HG03280 (cell line): ENCODE measurements around the gene CCL4.
"Not testable (repeated sequence)": the region's sequence is repeated elsewhere in the genome, so short reads cannot be mapped to it uniquely, and the experiment has no call there.

Experiments used
- ATAC-seq: cut with Tn5 transposase; IDR thresholded peaks from one replicate; pipeline ENCODE4 v1.9.1; 2021; ENCODE audit warnings: mild to moderate bottlenecking, moderate library complexity; ENCODE audit not compliant: unreplicated experiment

The CCL4 gene

DNA sequence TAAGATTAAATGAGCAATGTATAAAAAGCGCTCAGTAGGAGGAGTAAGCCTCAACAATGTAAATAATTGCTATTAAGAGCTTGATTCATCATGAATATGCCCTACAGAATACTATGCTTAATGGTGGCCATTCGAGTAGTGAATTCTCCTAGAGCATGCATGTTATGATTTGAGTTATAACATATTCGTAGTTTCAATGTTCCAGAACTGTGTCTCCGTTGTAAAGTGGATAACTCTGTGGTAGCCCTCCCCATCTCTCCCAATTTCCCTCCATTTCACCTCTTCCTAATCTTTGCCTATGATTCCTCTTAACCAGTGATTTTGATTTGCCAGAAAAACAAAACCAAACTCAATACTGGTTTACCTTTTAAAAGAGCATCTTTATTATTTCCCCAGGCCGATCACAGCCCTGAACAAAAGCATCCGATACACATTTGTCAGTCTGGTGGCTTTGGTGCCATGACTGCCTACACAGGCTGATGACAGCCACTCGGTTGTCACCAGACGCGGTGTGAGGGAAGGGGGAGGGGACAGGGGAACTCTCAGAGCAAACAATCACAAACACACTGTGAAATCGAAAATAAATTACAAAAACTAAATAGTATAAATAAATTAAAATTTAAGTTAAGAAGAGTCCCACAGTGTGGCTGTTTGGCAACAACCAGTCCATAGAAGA, 15.6 kb upstream of the CCL4 start:
- ATAC-seq: not testable (repeated sequence)

DNA sequence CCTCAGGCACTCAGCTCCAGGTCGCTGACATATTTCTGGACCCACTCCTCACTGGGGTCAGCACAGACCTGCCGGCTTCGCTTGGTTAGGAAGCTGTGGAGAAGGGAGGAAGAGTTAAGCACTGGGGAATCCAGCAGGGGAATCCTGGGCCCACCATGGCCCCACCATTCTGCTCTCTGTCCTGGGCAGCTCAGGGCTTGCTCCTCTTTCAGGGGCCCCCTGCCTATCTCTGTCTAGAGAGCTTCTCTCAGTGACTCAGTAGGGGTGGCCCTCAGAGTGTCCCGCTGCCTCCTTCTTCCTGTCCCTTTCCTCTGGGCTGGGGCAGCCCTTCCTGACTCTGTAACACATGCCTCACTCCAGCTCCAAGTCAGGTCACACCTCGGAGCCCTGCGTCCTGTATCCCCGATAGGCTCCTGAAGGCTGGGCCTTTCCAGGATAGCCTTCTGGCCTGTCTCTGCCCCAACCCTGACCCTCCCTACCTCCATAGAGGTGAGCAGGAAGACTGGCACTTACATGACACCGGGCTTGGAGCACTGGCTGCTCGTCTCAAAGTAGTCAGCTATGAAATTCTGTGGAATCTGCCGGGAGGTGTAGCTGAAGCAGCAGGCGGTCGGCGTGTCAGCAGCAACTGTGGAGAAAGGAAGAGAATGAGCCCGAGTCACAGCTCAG, 14.8 kb upstream of the CCL4 start:
- ATAC-seq: no peak

DNA sequence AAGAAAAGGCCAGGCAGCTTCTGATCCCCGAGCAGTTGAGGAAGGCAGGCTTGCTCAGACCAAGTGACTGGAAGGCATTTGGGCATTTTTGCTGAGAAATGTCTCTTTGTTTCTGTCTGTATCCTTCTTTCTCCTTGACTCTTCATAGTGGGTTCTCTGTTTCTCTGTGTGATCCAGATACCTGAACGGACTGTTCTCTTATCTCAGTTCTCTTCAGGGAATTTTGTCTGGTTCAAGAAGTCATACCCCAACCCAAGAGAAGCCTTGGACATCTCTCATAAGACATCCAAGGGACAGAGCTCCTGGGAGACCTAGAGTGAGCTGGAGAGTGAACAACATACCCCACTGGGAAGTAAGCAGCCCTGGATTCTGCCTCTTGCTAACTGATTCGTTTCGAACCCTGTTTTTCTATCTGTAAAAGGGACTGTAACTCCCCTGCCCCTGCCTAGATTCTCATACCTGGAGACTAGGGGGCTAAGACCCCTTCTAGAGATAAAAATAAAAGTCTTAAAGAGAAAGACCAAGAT, 14.2 kb upstream of the CCL4 start:
- ATAC-seq: no peak

DNA sequence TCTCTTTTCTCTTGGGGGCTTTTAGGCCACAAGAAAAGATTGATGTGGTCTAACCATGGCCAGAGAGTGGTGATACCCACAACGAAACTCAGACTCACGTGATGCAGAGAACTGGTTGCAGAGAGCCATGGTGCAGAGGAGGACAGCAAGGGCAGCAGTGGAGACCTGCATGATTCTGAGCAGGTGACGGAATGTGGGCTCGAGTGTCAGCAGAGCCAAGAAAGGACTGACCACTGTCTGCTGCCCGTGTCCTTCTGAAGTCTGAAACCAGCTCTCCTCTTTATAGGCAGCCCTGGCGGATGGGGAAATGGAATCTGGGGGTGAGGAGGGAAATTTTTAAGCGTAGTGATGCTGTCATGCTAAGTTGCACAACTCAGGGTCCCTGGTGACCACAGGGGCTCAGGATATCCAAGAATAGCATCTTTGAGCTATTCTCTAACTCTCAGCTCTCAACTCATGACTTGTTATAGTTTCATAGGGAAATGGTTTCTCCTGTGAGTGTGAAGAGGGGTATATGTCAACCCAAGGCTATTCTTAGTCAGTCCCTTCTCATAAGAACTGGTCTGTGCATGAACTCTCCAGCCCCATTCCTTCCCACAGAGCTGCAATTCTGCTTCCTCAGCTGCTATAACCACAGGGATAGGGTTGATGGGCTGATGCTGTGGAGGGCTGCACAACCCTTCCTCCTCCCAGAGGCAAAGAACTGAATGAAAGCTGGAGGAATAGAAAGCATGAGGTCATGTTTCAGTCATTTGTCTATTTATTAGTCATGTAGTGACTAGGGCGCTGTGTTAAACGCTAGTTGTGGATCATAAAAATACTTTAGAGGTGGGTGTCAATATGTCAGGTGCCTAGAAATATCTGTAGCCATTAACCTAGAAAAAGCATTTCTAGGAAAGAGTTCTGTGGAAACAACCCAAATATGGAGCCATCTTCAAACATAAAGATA, 13.5 kb upstream of the CCL4 start, which contains the start of gene CCL3:
TSS of gene CCL3 (minus strand) at position 256 of the 949 bp plus-strand sequence. CDS start at position 171, 85 bp downstream.
- ATAC-seq: peak; percentile 67

DNA sequence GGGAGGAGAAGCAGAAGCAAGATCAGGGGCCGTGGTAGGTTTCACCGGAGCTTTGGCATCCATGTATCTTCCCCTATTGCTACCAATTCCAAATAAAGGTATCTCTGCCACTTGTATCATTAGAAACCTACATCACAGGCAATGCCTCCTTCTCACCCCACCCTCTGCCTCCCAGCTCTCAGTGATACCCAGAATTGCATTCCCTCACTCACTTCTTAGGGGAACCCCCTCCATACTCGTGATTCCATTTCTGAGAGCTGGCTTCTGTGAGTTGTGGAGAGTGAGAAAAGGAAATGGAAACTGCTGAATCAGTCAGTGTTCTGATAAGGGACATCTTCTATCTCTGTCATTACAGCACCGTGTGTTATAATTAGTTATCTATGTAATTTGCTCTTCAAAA, 11.4 kb upstream of the CCL4 start:
- no peak for ATAC-seq

DNA sequence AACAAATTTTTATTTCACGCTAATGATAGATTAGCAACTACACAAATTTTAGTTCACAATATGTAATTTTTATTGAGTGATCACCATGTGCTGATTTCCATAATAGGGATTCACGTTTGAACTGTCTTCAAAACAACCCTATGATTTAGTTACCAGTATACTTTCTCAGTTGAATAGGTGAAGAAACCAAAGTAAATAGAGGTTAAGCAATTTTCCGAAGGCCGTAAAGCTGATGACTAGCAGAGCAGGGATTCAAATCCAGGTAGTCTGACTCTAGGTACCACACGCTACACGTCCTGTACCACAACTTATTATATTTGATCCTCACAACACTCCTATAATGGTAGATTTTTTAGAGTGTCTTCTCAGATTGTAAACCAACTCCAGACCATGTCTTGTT, 10.9 kb upstream of the CCL4 start:
- ATAC-seq: not testable (repeated sequence)

DNA sequence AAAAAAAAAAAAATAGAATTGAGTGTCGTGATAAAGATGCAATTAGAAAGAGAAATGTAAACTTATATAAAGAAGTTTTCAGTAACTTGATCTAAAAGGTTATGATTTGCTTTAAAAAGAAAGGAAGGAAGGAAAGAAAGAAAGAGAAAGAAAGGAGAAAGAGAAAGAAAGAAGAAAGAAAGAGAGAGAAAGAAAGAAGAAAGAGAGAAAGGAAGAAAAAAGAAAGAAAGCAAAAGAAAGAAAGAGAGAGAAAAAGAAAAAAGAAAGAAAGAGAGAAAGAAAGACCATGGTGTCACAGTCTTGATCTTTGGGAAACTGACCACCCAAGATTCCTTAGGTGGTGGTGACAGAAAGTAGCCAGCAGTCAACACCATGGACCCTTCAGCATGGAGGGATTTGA, 9.4 kb upstream of the CCL4 start:
- ATAC-seq: no peak

DNA sequence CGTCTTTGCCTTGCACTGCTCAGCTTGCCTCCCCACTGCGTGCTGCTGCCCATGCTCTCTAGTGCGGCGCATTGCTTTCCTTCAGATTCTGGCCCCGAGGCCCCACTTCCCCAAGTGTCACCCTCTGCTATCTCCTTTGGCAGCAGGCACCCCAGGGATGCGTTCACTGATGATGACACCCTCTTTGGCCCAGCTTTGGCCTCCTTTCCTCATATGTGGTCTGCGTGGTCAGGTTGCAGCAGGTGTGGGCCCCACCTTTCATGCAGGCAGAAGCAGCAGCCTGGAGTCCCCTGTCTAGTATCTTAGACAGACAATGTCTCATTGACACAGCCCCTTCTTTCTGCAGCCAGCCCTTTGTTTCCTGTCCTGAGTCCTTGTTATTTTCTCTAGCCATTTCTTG, 8.9 kb upstream of the CCL4 start:
- no peak for ATAC-seq

DNA sequence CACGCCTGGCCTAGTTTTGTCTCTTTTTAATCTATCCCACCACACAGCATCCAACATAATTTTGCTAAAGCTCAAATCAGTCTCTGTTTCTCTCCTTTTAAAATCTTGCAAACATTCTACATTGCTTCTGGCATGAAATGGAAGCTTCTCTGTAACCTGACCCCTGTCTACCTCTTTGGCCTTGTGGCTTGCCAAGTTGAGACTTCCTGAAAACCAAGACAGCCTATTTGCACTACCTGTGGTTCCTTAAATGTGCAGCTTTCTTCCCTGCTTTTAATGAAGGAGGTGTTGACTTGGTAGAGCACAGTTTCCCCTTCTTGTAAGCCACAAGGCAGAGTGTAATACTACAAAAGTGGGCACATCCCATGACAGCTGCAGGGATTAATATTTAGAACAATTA, 7.6 kb upstream of the CCL4 start:
- ATAC-seq: no peak

DNA sequence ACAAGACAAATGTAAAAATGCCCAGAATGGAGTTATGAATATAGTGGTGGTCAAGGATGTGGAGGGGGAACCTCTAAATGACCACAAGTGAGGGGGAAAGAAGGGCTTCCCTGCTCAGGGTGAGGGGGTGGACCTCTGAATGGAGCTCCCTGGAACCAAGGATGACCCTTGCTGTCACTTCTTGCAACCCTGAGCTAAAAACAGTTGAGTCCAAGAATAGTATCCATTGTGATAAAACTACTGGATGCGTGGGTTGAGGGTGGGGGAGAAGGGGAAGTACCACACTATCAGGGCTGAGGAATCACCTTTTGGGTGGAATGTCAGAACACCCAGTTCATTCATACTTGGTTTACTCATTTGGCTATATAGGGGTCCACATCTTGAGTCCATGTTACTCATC, 4.6 kb upstream of the CCL4 start:
- ATAC-seq: not testable (repeated sequence)

DNA sequence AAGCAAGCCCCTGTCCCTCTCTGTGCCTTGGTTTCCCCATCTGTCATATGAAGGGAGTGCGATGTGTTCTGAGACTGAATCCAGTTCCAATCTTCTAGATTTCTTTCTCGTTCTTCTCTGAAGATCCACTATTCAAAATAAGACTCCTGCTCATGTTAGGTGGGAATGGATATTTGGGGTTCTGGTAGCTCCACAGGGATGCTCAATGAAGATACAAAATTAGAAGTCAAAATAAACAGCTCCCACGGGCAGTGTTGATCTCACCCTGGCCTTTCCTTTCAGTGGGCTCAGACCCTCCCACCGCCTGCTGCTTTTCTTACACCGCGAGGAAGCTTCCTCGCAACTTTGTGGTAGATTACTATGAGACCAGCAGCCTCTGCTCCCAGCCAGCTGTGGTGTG, 619 bp downstream of the CCL4 start:
- ATAC-seq: not testable (repeated sequence)

DNA sequence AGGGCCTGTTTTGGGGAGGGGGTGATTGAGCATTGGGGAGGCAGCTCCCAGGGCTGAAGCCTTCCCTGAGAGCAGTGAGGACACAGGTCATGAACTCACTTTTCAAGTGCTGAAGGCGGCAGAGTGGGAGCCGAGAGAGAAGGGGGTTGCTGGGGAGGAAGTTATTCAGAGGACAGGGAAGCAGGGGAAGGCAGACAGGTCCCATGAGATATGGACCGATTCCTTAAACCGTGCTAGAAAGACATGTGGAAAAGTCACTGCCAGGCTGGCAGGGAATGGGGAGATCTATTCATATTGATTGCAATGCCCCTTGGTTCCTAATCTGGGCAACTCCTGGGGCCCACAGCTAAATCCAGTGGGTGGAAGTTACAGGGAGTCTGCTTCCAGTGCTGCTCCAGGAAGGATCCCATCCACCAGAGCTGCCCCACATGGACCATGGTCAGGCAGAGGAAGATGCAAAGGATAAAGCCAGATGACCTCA, 1.1 kb downstream of the CCL4 start:
- ATAC-seq: no peak

DNA sequence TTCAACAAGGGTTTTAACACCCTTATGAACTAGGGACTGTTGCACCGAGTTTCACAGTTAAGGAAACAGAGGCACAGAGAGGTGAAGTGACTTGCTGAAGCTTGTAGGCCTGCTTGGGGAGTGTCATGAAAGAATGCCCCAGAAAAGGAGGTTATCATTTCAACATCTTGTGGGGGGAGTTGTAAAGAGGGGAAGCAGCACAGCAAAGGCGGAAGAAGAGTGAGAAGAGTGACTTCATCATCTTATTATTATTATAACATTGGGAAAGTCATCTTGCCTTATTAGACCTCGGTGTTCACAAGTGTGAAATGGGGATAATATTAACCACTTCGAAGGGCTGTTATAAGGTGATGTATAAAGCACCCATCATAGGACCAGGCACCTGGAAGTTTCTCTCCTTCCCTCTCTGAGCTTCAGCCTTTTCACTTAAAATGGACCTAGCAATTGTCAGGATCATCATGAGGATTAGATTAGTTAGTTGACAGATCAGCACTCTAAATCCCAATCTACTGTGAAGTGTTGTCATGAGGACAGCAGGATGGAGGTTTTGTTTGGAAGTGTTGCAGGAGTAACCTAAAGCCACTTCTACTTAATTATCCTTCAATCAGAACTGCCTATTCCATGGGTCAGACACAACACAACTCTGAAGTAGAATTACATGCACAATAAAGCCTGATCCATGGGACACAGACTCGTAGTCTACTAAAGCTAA, 2.3 kb downstream of the CCL4 start:
- no peak for ATAC-seq

DNA sequence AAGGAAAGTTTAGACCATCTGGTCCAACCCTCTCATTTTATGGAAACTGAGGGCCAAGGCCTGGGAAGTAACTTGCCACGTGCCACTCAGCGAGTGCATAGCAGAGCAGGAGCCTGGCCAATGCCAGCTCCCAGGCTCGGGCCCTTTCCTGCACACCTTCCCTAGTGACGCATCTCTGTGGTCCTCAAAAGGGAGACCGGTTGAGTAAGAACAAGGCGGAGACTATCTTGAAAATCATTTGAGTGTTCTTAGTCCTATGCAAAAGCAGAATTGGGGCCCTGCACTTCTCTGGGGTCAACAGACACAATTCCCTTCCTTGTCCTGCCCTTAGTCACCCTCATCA, 2.8 kb downstream of the CCL4 start:
- no peak for ATAC-seq

DNA sequence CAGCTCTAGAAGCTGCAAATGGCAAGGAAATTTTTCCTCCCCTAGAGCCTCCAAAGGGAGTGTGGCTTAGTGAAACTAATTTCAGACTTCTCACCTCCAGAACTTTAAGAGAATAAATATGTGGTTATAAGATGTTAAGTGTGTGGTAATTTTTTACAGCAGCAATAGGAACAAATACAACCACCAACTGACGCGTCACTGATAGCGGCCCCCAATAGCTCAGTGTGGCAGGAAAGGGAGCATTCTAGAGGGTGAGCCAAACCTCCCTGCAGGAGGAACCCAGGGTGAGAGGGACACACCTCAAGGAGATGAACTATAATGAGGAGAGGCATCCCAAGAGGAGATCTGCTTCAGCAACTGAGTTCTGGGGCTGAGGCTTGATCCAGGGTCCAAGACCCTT, 4.0 kb downstream of the CCL4 start:
- no peak for ATAC-seq

DNA sequence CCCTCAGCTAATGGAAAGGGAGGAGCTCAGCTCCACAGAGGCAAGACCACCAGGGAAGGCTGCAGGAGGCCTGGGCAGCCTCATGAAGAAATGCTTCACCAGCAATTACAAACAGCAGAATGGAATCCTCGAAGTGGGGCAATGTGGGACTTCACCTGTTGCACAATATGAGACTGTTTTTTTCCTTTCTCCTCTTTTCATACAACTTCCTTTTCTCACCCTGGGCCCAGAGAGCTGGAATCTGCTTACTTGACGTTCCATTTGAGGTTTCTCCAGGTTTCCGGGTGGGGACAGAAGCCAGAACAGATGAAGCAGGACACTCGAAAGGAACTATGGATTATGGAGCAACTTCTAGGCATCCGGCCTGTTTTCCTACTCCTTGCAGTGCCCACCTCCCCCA, 4.6 kb downstream of the CCL4 start:
- ATAC-seq: not testable (repeated sequence)

DNA sequence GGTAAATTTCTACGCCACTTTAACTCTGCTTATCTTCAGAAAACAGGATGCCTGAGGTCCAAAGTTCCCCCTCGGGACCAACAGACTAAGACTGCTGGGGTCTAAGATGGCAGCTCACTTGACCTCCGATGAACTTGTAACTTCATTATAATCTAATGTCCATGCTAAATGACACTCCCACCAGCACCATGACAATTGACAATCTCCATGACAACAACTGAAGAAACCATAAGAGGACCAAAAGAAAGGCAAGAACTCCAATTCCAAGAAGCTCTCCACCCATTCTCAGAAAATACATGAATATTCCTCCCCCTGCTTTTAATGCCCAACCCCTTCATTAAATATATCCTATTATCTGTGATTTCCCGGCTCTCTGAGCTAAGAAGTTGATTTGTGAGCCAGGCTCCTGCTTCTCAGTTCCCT, 7.5 kb downstream of the CCL4 start:
- no peak for ATAC-seq

DNA sequence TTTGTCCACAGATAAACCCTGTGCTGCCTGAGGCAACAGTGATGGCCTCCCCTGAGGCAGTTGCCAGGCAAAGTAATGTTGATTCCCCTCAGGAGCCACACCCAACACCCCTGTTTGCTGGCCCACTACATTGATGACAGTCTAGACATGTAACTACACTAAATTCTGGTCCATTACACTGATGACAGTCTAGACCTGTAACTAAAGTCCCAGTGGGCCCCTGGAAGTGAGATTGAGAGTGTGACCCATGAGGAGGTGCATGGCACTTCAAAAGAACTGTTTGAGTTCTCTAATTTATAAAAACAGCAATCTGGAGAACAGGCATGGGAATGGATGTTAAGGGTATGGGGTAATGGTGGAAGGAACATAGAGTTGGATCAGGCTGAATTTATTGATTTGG, 8.9 kb downstream of the CCL4 start:
- no peak for ATAC-seq

DNA sequence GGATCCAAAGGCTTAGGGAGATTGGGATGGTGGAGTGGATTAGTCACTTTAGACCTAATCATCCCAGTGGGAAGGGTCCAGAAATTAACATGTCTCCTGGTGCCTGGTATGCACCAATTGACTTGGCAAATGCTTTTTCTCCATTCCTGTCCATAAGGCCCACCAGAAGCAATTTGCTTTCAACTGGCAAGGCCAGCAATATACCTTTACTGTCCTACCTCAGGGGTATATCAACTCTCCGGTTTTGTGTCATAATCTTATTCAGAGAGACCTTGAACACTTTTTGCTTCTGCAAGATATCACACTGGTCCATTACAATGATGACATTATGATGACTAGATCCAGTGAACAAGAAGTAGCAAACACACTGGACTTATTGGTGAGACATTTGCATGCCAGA, 9.5 kb downstream of the CCL4 start:
- ATAC-seq: not testable (repeated sequence)

DNA sequence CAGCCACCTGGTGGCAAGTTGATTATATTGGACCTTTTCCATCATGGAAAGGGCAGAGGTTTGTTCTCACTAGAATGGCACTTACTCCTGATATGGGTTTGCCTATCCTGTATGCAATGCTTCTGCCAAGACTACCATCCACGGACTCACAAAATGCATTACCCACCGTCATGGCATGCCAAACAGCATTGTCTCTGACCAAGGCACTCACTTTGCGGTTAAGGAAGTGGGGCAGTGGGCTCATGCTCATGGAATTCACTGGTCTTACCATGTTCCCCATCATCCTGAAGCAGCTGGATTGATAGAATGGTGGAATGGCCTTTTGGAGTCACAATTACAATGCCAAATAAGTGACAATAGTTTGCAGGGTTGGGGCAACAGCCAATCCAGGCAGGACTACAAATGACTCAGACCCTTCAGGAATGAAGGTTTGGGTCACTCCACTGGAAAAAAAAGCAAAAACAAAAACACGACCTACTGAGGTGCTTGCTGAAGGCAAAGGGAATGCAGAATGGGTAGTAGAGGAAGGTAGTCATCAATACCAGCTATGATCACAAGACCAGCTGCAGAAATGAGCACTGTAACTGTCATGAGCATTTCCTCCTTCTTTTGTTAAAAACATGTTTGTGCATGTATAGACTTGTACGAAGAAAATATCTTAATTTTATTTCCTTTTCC, 11.5 kb downstream of the CCL4 start:
- ATAC-seq: not testable (repeated sequence)
